ENCODE results near the gene CCDC177.

- no peak for TF ChIP-seq CTCF (IDR thresholded peaks at IDR 0.05; ENCODE audit: poor library complexity)
- TF ChIP-seq EZH2phosphoT487 (IDR thresholded peaks at IDR 0.05; ENCODE audit: low read depth, severe bottlenecking, unreplicated experiment), result no peak
- TF ChIP-seq EZH2 (IDR thresholded peaks at IDR 0.05; ENCODE audit: borderline replicate concordance), result no peak
Observed at GRCh38 chr14:69540654-69541335, 33.9 kb downstream of the CCDC177 start.

Data from hepatocyte (in vitro differentiated cells).